Stimulated activated naive CD8-positive, alpha-beta T cell treated with anti-CD3 and anti-CD28 coated beads, Interleukin-15, amount 100 ng/mL, for 72 hours (primary cell): Measurements from ENCODE around the gene CD52.
"Not testable (repeated sequence)": the region's sequence is repeated elsewhere in the genome, so short reads cannot be mapped to it uniquely, and the experiment has no call there.

Experiments
- ATAC-seq: fragments of 150-1000 bp; cut with Tn5 transposase; 2 replicates; pipeline ENCODE4 v1.10.0; 2021; ENCODE audit warnings: mild to moderate bottlenecking, moderate library complexity
- DNase-seq, 2 donors: peaks; one replicate each; pipeline ENCODE4 v3.0.0; 2021 to 2022
- H3K27ac Mint-ChIP-seq, 2 donors: one replicate each; pipeline ENCODE4 v1.8.0; 2022; ENCODE audit warnings: mild to moderate bottlenecking in 2 of 2, mixed read lengths in 2 of 2, moderate library complexity in 2 of 2
- H3K27me3 Mint-ChIP-seq: one replicate; pipeline ENCODE4 v1.8.0; 2022; ENCODE audit warnings: mixed read lengths
- H3K4me1 Mint-ChIP-seq: one replicate; pipeline ENCODE4 v1.8.0; 2022; ENCODE audit warnings: mild to moderate bottlenecking, mixed read lengths
- H3K4me3 Mint-ChIP-seq, 2 donors: one replicate each; pipeline ENCODE4 v1.8.0; 2022; ENCODE audit warnings: mild to moderate bottlenecking in 2 of 2, mixed read lengths in 2 of 2, moderate library complexity in 1 of 2
- H3K9me3 Mint-ChIP-seq, 2 donors: one replicate each; pipeline ENCODE4 v1.8.0; 2022; ENCODE audit warnings: mixed read lengths in 2 of 2

CD52 gene

GRCh38 chr1:26290122-26290881, 27.5 kb upstream of the CD52 start:
- Mint-ChIP-seq H3K27me3 (no peaks in the 10 kb centered on the region), H3K9me3 (no peaks in the 10 kb centered on the region), H3K27ac (peak overlapping the region; percentile 94 to 99), H3K4me3 (peak overlapping the region; percentile 71 to 80), H3K4me1 (peaks cover 72% of the 10 kb centered on the region)
- DNase-seq: no peak
- peak; percentile 1 for ATAC-seq

GRCh38 chr1:26290882-26291261, 26.9 kb upstream of the CD52 start:
- H3K27ac Mint-ChIP-seq: peak overlapping the region; percentile 94 to 99
- H3K4me1 Mint-ChIP-seq: peaks cover 66% of the 10 kb centered on the region
- H3K9me3 Mint-ChIP-seq: no peaks in the 10 kb centered on the region
- no peaks in the 10 kb centered on the region for H3K27me3 Mint-ChIP-seq
- no peak for ATAC-seq
- no peak for DNase-seq
- H3K4me3 Mint-ChIP-seq: peak overlapping the region; percentile 71 to 80

GRCh38 chr1:26291433-26291832, 26.3 kb upstream of the CD52 start:
- no peak for DNase-seq
- H3K4me1 Mint-ChIP-seq: peaks cover 66% of the 10 kb centered on the region
- no peaks in the 10 kb centered on the region for H3K9me3 Mint-ChIP-seq
- H3K4me3 Mint-ChIP-seq: no peak overlapping the region
- no peaks in the 10 kb centered on the region for H3K27me3 Mint-ChIP-seq
- no peak for ATAC-seq
- peak overlapping the region in 1 of 2 donors; percentile 94 for H3K27ac Mint-ChIP-seq

- Mint-ChIP-seq H3K27me3 (no peaks in the 10 kb centered on the region), H3K27ac (peak overlapping the region; percentile 20 to 94), H3K4me1 (peaks cover 62% of the 10 kb centered on the region), H3K4me3 (no peak overlapping the region), H3K9me3 (no peaks in the 10 kb centered on the region)
- no peak for DNase-seq
- ATAC-seq: no peak
Observed at GRCh38 chr1:26291939-26292338, 25.8 kb upstream of the CD52 start.

- not testable (repeated sequence) for H3K4me3 Mint-ChIP-seq, DNase-seq, H3K27ac Mint-ChIP-seq, H3K27me3 Mint-ChIP-seq, ATAC-seq, H3K9me3 Mint-ChIP-seq
- peaks cover 54% of the 10 kb centered on the region for H3K4me1 Mint-ChIP-seq
Observed at GRCh38 chr1:26292735-26293134, 25.0 kb upstream of the CD52 start.

- H3K27me3 Mint-ChIP-seq: no peaks in the 10 kb centered on the region
- no peaks in the 10 kb centered on the region for H3K9me3 Mint-ChIP-seq
- no peak for DNase-seq
- no peak for ATAC-seq
- no peak overlapping the region for H3K27ac Mint-ChIP-seq
- peaks cover 41% of the 10 kb centered on the region for H3K4me1 Mint-ChIP-seq
- H3K4me3 Mint-ChIP-seq: no peak overlapping the region
Observed at GRCh38 chr1:26293911-26294463, 23.8 kb upstream of the CD52 start.

- Mint-ChIP-seq H3K27me3 (no peaks in the 10 kb centered on the region), H3K4me1 (peaks cover 32% of the 10 kb centered on the region), H3K27ac (peak overlapping the region in 1 of 2 donors; percentile 9), H3K9me3 (no peaks in the 10 kb centered on the region), H3K4me3 (no peak overlapping the region)
- DNase-seq (no peak), ATAC-seq (no peak)
Observed at GRCh38 chr1:26295194-26296138, 22.3 kb upstream of the CD52 start.

GRCh38 chr1:26296340-26297056, 21.3 kb upstream of the CD52 start:
- peaks cover 29% of the 10 kb centered on the region for H3K4me1 Mint-ChIP-seq
- H3K27ac Mint-ChIP-seq: peak overlapping the region in 1 of 2 donors; percentile 49
- no peaks in the 10 kb centered on the region for H3K9me3 Mint-ChIP-seq
- ATAC-seq (no peak), DNase-seq (no peak)
- H3K4me3 Mint-ChIP-seq: no peak overlapping the region
- H3K27me3 Mint-ChIP-seq: no peaks in the 10 kb centered on the region

GRCh38 chr1:26297057-26297790, 20.5 kb upstream of the CD52 start:
- Mint-ChIP-seq H3K9me3 (no peaks in the 10 kb centered on the region), H3K27me3 (no peaks in the 10 kb centered on the region), H3K27ac (no peak overlapping the region), H3K4me1 (peaks cover 22% of the 10 kb centered on the region), H3K4me3 (no peak overlapping the region)
- ATAC-seq: no peak
- no peak for DNase-seq

- peaks cover 19% of the 10 kb centered on the region for H3K4me1 Mint-ChIP-seq
Observed at GRCh38 chr1:26297791-26298124, 20.0 kb upstream of the CD52 start.

GRCh38 chr1:26300578-26301275, 17.0 kb upstream of the CD52 start:
- Mint-ChIP-seq H3K9me3 (no peaks in the 10 kb centered on the region), H3K4me1 (peaks cover 36% of the 10 kb centered on the region), H3K4me3 (no peak overlapping the region), H3K27me3 (no peaks in the 10 kb centered on the region), H3K27ac (peak overlapping the region in 1 of 2 donors; percentile 58)
- DNase-seq (no peak), ATAC-seq (no peak)

More at GRCh38 chr1:26297791-26298124, 20.0 kb upstream of the CD52 start:
- H3K27me3 Mint-ChIP-seq: no peaks in the 10 kb centered on the region
- ATAC-seq (no peak), DNase-seq (no peak)
- no peak overlapping the region for H3K27ac Mint-ChIP-seq
- no peaks in the 10 kb centered on the region for H3K9me3 Mint-ChIP-seq
- no peak overlapping the region for H3K4me3 Mint-ChIP-seq

- Mint-ChIP-seq H3K4me1 (peaks cover 46% of the 10 kb centered on the region), H3K9me3 (no peaks in the 10 kb centered on the region), H3K4me3 (no peak overlapping the region), H3K27me3 (no peaks in the 10 kb centered on the region), H3K27ac (peak overlapping the region in 1 of 2 donors; percentile 67)
- DNase-seq (no peak), ATAC-seq (no peak)
Observed at GRCh38 chr1:26302733-26303405, 14.9 kb upstream of the CD52 start.

GRCh38 chr1:26305667-26306289, 12.0 kb upstream of the CD52 start:
- H3K27ac Mint-ChIP-seq: peak overlapping the region; percentile 75 to 96

More at GRCh38 chr1:26305667-26306289, 12.0 kb upstream of the CD52 start:
- peak; percentile 0 for ATAC-seq
- peaks cover 48% of the 10 kb centered on the region for H3K4me1 Mint-ChIP-seq
- no peak for DNase-seq
- H3K4me3 Mint-ChIP-seq: peak overlapping the region; percentile 98 to 99
- no peaks in the 10 kb centered on the region for H3K9me3 Mint-ChIP-seq
- H3K27me3 Mint-ChIP-seq: no peaks in the 10 kb centered on the region
